OCI-LY3 (cell line): ENCODE measurements around the gene TRPV2.

Source experiments
- EZH2phosphoT487 ChIP-seq: fragments of 200-600 bp; shearing (Covaris generic); IDR thresholded peaks from 2 replicates; pipeline ENCODE4 v1.6.1; 2018; ENCODE audit warnings: antibody characterized with exemption, mixed run types, low read depth
- TF ChIP-seq, protein P1 (sequence below): fragments of 200-600, 300-600 bp; sonication (generic); IDR thresholded peaks from 2 replicates; pipeline ENCODE4 v1.5.1; 2014; ENCODE audit warnings: antibody characterized with exemption, low read length, low read depth

DNA sequence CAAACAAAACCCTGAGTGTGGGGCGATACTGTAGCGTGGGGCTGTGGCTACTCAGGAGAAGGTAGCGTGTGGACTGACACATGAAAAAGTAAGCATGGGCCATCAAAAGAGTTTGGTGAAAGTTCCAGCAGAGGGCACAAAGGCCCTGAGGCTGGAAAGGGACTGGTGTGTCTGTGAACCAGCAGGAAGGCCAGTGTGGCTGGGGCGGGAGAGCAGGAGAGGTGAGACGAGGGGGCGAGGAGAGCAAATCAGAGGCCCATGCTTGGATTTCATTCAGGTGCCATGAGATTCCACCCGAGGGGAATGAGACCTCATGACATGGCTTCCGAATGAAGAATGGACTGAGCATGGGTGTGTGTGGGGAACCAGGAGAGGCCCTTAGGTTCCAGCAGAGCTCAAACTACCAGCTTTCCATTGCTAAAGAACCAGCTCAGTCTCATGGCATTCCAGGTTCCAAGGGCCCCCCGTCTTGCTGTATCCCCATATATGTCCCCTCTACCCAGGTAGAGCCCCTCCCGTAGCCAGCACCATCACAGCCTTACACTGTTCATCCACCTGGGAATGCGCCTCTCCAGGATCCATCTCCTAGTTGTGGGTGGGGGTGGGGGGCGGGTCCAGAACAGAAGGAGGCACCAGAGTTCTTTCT lies 31.1 kb downstream of the TRPV2 start:
- TF ChIP-seq, protein P1, sequence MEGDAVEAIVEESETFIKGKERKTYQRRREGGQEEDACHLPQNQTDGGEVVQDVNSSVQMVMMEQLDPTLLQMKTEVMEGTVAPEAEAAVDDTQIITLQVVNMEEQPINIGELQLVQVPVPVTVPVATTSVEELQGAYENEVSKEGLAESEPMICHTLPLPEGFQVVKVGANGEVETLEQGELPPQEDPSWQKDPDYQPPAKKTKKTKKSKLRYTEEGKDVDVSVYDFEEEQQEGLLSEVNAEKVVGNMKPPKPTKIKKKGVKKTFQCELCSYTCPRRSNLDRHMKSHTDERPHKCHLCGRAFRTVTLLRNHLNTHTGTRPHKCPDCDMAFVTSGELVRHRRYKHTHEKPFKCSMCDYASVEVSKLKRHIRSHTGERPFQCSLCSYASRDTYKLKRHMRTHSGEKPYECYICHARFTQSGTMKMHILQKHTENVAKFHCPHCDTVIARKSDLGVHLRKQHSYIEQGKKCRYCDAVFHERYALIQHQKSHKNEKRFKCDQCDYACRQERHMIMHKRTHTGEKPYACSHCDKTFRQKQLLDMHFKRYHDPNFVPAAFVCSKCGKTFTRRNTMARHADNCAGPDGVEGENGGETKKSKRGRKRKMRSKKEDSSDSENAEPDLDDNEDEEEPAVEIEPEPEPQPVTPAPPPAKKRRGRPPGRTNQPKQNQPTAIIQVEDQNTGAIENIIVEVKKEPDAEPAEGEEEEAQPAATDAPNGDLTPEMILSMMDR = no peak
- no peak for TF ChIP-seq EZH2phosphoT487
